HCT116 (cell line): ENCODE data around the gene PROKR2. TPM values are rescaled to one million over a fixed set of nuclear protein-coding genes. Genes with fewer than 3 reads are reported as not detected.

Experiments
- ATAC-seq: fragments of 200-7000 bp; cut with Tn5 transposase; 2 replicates; pipeline ENCODE4 v1.9.1; 2020; ENCODE audit warnings: mild to moderate bottlenecking, moderate library complexity
- BruUV-seq: library from RNA; stranded (reverse); fragments of 400-500 nt; replicated peaks from 2 replicates; lab custom pipeline; 2021; lab: Mats Ljungman, UMichigan
- CTCF ChIA-PET: fragments of 300-600 bp; sonication (Branson Sonifier 250); formaldehyde crosslinking; loops from one replicate; lab custom pipeline; 2021; ENCODE audit warnings: antibody characterized with exemption; lab: Charles Lee
- POLR2A ChIA-PET: fragments of 300-600, 350-600 bp; sonication (Branson Sonifier 250); formaldehyde crosslinking; loops from one replicate; lab custom pipeline; 2021; ENCODE audit warnings: antibody characterized with exemption; lab: Charles Lee
- RAD21 ChIA-PET, 2 experiments: fragments of 300-600 bp; sonication (Branson Sonifier 250); formaldehyde crosslinking; loops; one replicate each; lab custom pipeline; 2023; ENCODE audit warnings: low total read pairs in 2 of 2; ENCODE audit not compliant: uncharacterized antibody in 2 of 2, unreplicated experiment in 2 of 2, low non-redundant PET in 1 of 2; lab: Charles Lee
- DNase-seq: peaks from one replicate; pipeline ENCODE4 v3.0.0-alpha.2; 2010; ENCODE audit warnings: low read depth, low spot score
- H2AFZ ChIP-seq: fragments of 200-600 bp; shearing (Covaris generic), sonication (generic); 2 replicates; pipeline ENCODE4 v1.6.1; 2017; ENCODE audit warnings: low read depth, mixed run types, mixed read lengths, antibody characterized with exemption, low read length; ENCODE audit not compliant: poor library complexity, severe bottlenecking
- H3K27ac ChIP-seq: 2 replicates; pipeline ENCODE4 v1.5.1; 2012; ENCODE audit warnings: low read depth, low read length
- H3K27me3 ChIP-seq: fragments of 200-600 bp; sonication (generic); 2 replicates; pipeline ENCODE4 v1.6.1; 2016; ENCODE audit warnings: mixed run types, low read length, mixed read lengths; ENCODE audit not compliant: insufficient read depth
- H3K36me3 ChIP-seq, 2 experiments: fragments of 200-500 bp in 1 of 2; fragments of 200-600 bp in 1 of 2; sonication (Bioruptor generic) in 1 of 2; sonication (generic) in 1 of 2; 2 replicates each; pipeline versions ENCODE4 v1.5.1 to v1.6.1; 2014 to 2016; ENCODE audit warnings: low read length in 2 of 2, inconsistent platforms in 1 of 2, mixed read lengths in 1 of 2, mixed run types in 1 of 2; ENCODE audit not compliant: insufficient read depth in 2 of 2, control insufficient read depth in 1 of 2
- H3K4me1 ChIP-seq, 2 experiments: fragments of 200-600 bp in 1 of 2; sonication (generic) in 1 of 2; 2 replicates each; pipeline versions ENCODE4 v1.5.1 to v1.6.1; 2012 to 2017; ENCODE audit warnings: low read length in 2 of 2, inconsistent platforms in 1 of 2, mild to moderate bottlenecking in 1 of 2, mixed read lengths in 1 of 2, mixed run types in 1 of 2, moderate library complexity in 1 of 2; ENCODE audit not compliant: insufficient read depth in 2 of 2, control insufficient read depth in 1 of 2
- H3K4me2 ChIP-seq: fragments of 200-600 bp; sonication (generic); 2 replicates; pipeline ENCODE4 v1.6.1; 2017; ENCODE audit warnings: mixed run types, low read length, mixed read lengths
- H3K4me3 ChIP-seq, 2 experiments: fragments of 200-600 bp in 1 of 2; sonication (generic) in 1 of 2; replicated peaks in 1 of 2; 2 replicates each; pipeline ENCODE4 v1.5.1; 2011 to 2016; ENCODE audit warnings: low read length in 2 of 2, control low read depth in 1 of 2, low read depth in 1 of 2, mild to moderate bottlenecking in 1 of 2, mixed read lengths in 1 of 2, mixed run types in 1 of 2
- H3K79me2 ChIP-seq: fragments of 200-600 bp; sonication (generic); 2 replicates; pipeline ENCODE4 v1.6.1; 2017; ENCODE audit warnings: mild to moderate bottlenecking, mixed run types, low read length, moderate library complexity, mixed read lengths; ENCODE audit not compliant: insufficient read depth
- H3K9ac ChIP-seq: fragments of 200-600 bp; sonication (generic); 2 replicates; pipeline ENCODE4 v1.6.1; 2016; ENCODE audit warnings: low read length, mixed read lengths
- H3K9me2 ChIP-seq: fragments of 200-600 bp; sonication (generic), shearing (Covaris generic); 2 replicates; pipeline ENCODE4 v1.6.1; 2017; ENCODE audit warnings: mixed run types, mild to moderate bottlenecking, moderate library complexity; ENCODE audit not compliant: insufficient read depth
- H3K9me3 ChIP-seq, 2 experiments: fragments of 200-500 bp in 1 of 2; fragments of 200-600 bp in 1 of 2; sonication (Bioruptor generic) in 1 of 2; sonication (generic) in 1 of 2; 2 replicates each; pipeline ENCODE4 v1.6.1; 2014 to 2017; ENCODE audit warnings: low read length in 2 of 2, mixed read lengths in 2 of 2, inconsistent platforms in 1 of 2, low read depth in 1 of 2, mild to moderate bottlenecking in 1 of 2, mixed run types in 1 of 2, moderate library complexity in 1 of 2; ENCODE audit not compliant: control insufficient read depth in 1 of 2, insufficient read depth in 1 of 2
- H4K20me1 ChIP-seq: fragments of 200-600 bp; sonication (generic), shearing (Covaris generic); 2 replicates; pipeline ENCODE4 v1.6.1; 2017; ENCODE audit warnings: mixed run types, mild to moderate bottlenecking, moderate library complexity; ENCODE audit not compliant: insufficient read depth
- CBX3 ChIP-seq: IDR thresholded peaks from 2 replicates; pipeline ENCODE4 v1.6.1; 2012; ENCODE audit warnings: low read depth
- EGR1 ChIP-seq: IDR thresholded peaks from 2 replicates; pipeline ENCODE4 v1.6.1; 2012; ENCODE audit warnings: low read depth
- ELF1 ChIP-seq: IDR thresholded peaks from 2 replicates; pipeline ENCODE4 v1.6.1; 2012; ENCODE audit warnings: low read depth, borderline replicate concordance
- EZH2 ChIP-seq: fragments of 200-600 bp; sonication (generic); IDR thresholded peaks from 2 replicates; pipeline ENCODE4 v1.6.1; 2017; ENCODE audit warnings: antibody characterized with exemption, mixed run types
- FOSL1 ChIP-seq: IDR thresholded peaks from 2 replicates; pipeline ENCODE4 v1.6.1; 2012; ENCODE audit warnings: low read depth
- JUND ChIP-seq: IDR thresholded peaks from 2 replicates; pipeline ENCODE4 v1.6.1; 2012
- POLR2A ChIP-seq: IDR thresholded peaks from 2 replicates; pipeline ENCODE4 v1.7.0; 2011; ENCODE audit warnings: borderline replicate concordance; ENCODE audit not compliant: insufficient read depth, insufficient read length; ENCODE audit errors: extremely low read depth
- POLR2AphosphoS5 ChIP-seq: IDR thresholded peaks from 2 replicates; pipeline ENCODE4 v1.6.1; 2011; ENCODE audit warnings: mild to moderate bottlenecking, low read depth, low read length, moderate library complexity
- RAD21 ChIP-seq: IDR thresholded peaks from 2 replicates; pipeline ENCODE4 v1.6.1; 2012; ENCODE audit warnings: low read depth, mild to moderate bottlenecking
- SIN3A ChIP-seq: IDR thresholded peaks from 2 replicates; pipeline ENCODE4 v1.6.1; 2012; ENCODE audit warnings: low read depth
- TCF7L2 ChIP-seq: IDR thresholded peaks from 2 replicates; pipeline ENCODE4 v1.7.0; 2011; ENCODE audit warnings: borderline replicate concordance, inconsistent platforms; ENCODE audit not compliant: insufficient read depth, insufficient read length; ENCODE audit errors: extremely low read depth
- YY1 ChIP-seq: IDR thresholded peaks from 2 replicates; pipeline ENCODE4 v1.6.1; 2011; ENCODE audit warnings: low read length, low read depth, moderate library complexity, mild to moderate bottlenecking; ENCODE audit not compliant: insufficient replicate concordance; ENCODE audit errors: extremely low read depth
- ZFX ChIP-seq: fragments of 450-650 bp; IDR thresholded peaks from 2 replicates; pipeline ENCODE4 v1.6.1; 2017
- ZNF274 ChIP-seq: fragments of 200-500 bp; sonication (Bioruptor generic); IDR thresholded peaks from 2 replicates; pipeline ENCODE4 v1.6.1; 2014; ENCODE audit warnings: mild to moderate bottlenecking, low read depth, low read length, inconsistent platforms
- intact Hi-C: fragments of 100-400 bp; cut with micrococcal nuclease; formaldehyde crosslinking; loops from 2 replicates; pipeline ENCODE4 v1.10.0; 2022
- total RNA-seq: library from RNA; stranded (reverse); gene quantifications from one replicate; pipeline ENCODE4 v1.2.1, GENCODE V29; 2021; ENCODE audit not compliant: unreplicated experiment
- TF ChIP-seq, protein P1 (sequence below): IDR thresholded peaks from 2 replicates; pipeline ENCODE4 v1.6.1; 2011; ENCODE audit warnings: mild to moderate bottlenecking, low read length, moderate library complexity; ENCODE audit not compliant: insufficient replicate concordance; ENCODE audit errors: extremely low read depth
- TF ChIP-seq, protein P2 (sequence below), 3 experiments: fragments of 200-600 bp in 1 of 3; sonication (generic) in 1 of 3; IDR thresholded peaks in 2 of 3; conservative IDR thresholded peaks in 1 of 3; 2 replicates each; pipeline ENCODE4 v1.5.1; 2012 to 2017; ENCODE audit warnings: low read depth in 2 of 3, low read length in 2 of 3, antibody characterized with exemption in 1 of 3, borderline replicate concordance in 1 of 3, control low read depth in 1 of 3, mild to moderate bottlenecking in 1 of 3, mixed read lengths in 1 of 3, mixed run types in 1 of 3, moderate library complexity in 1 of 3; ENCODE audit not compliant: insufficient read depth in 1 of 3
- TF ChIP-seq, protein P3 (sequence below): IDR thresholded peaks from 2 replicates; pipeline ENCODE4 v1.6.1; 2012

PROKR2 gene
- total RNA-seq, 1 experiment from 2014 or later, result not detected

DNA sequence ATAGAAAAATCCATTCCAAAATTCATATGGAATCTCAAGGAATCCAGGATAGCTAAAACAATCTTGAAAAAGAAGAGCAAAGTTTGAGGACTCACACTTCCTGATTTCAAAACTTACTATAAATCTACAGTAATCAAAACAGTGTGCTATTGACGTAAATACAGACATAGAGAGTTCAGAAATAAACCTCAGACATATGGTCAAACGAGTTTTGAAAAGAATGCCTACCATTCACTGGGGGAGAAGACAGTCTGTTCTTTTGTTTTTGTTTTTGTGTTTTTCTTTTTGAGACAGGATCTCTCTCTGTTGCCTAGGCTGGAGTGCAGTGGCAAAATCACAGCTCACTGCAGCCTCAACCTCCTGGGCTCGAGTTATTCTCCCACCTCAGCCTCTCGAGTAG lies 25.3 kb upstream of the PROKR2 start:
- ChIA-PET RAD21 (no interaction called here), POLR2A (no interaction called here), CTCF (no interaction called here)
- Histone ChIP-seq H3K36me3 (no peaks in the 10 kb centered on the region), H3K79me2 (no peaks in the 10 kb centered on the region), H3K27me3 (no peaks in the 10 kb centered on the region), H3K9me3 (no peaks in the 10 kb centered on the region), H4K20me1 (no peaks in the 10 kb centered on the region), H3K4me3 (no peak overlapping the region), H3K9ac (no peak overlapping the region), H3K4me1 (no peaks in the 10 kb centered on the region), H3K4me2 (no peak overlapping the region), H3K9me2 (no peaks in the 10 kb centered on the region), H2AFZ (no peak overlapping the region), H3K27ac (no peak overlapping the region)
- TF ChIP-seq POLR2A, result no peak
- TF ChIP-seq ZFX, result no peak
- TF ChIP-seq, protein P1, sequence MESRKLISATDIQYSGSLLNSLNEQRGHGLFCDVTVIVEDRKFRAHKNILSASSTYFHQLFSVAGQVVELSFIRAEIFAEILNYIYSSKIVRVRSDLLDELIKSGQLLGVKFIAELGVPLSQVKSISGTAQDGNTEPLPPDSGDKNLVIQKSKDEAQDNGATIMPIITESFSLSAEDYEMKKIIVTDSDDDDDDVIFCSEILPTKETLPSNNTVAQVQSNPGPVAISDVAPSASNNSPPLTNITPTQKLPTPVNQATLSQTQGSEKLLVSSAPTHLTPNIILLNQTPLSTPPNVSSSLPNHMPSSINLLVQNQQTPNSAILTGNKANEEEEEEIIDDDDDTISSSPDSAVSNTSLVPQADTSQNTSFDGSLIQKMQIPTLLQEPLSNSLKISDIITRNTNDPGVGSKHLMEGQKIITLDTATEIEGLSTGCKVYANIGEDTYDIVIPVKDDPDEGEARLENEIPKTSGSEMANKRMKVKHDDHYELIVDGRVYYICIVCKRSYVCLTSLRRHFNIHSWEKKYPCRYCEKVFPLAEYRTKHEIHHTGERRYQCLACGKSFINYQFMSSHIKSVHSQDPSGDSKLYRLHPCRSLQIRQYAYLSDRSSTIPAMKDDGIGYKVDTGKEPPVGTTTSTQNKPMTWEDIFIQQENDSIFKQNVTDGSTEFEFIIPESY, result no peak
- TF ChIP-seq FOSL1, result no peak
- TF ChIP-seq SIN3A, result no peak
- TF ChIP-seq, protein P2, sequence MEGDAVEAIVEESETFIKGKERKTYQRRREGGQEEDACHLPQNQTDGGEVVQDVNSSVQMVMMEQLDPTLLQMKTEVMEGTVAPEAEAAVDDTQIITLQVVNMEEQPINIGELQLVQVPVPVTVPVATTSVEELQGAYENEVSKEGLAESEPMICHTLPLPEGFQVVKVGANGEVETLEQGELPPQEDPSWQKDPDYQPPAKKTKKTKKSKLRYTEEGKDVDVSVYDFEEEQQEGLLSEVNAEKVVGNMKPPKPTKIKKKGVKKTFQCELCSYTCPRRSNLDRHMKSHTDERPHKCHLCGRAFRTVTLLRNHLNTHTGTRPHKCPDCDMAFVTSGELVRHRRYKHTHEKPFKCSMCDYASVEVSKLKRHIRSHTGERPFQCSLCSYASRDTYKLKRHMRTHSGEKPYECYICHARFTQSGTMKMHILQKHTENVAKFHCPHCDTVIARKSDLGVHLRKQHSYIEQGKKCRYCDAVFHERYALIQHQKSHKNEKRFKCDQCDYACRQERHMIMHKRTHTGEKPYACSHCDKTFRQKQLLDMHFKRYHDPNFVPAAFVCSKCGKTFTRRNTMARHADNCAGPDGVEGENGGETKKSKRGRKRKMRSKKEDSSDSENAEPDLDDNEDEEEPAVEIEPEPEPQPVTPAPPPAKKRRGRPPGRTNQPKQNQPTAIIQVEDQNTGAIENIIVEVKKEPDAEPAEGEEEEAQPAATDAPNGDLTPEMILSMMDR (IDR thresholded peaks at IDR 0.05 in 2 of 3, conservative IDR thresholded peaks at IDR 0.05 in 1 of 3; ENCODE audit: borderline replicate concordance in 1 of 3, insufficient read depth in 1 of 3, low read depth in 2 of 3, low read length in 2 of 3), result no peak
- TF ChIP-seq EGR1, result no peak
- no peak for TF ChIP-seq TCF7L2
- TF ChIP-seq RAD21, result no peak
- no peak for TF ChIP-seq ELF1
- no peak for TF ChIP-seq CBX3
- no peak for TF ChIP-seq POLR2AphosphoS5
- no peak for TF ChIP-seq JUND
- TF ChIP-seq YY1, result no peak
- no peak for TF ChIP-seq ZNF274
- no peak for TF ChIP-seq EZH2
- TF ChIP-seq, protein P3, sequence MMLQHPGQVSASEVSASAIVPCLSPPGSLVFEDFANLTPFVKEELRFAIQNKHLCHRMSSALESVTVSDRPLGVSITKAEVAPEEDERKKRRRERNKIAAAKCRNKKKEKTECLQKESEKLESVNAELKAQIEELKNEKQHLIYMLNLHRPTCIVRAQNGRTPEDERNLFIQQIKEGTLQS, result no peak
- intact Hi-C loops, result no loop called here
- DNase-seq (no peak), ATAC-seq (no peak)
- no TSS peak for BruUV-seq
